Endothelial cell of umbilical vein (primary cell): Measurements from ENCODE around the gene TET2. TPM values are rescaled to one million over a fixed set of nuclear protein-coding genes. Genes with fewer than 3 reads are reported as not detected.

Source experiments
- BruUV-seq: library from RNA; stranded (reverse); fragments of 400-500 nt; replicated peaks from 2 replicates; lab custom pipeline; 2021; lab: Mats Ljungman, UMichigan
- CTCF ChIA-PET: fragments of 300-600, 350-600 bp; sonication (Branson Sonifier 250); formaldehyde crosslinking; loops from one replicate; lab custom pipeline; 2021; ENCODE audit warnings: antibody characterized with exemption, inconsistent platforms; lab: Charles Lee
- POLR2A ChIA-PET: fragments of 300-600, 350-600 bp; sonication (Branson Sonifier 250); formaldehyde crosslinking; loops from one replicate; lab custom pipeline; 2021; ENCODE audit warnings: antibody characterized with exemption, inconsistent platforms; lab: Charles Lee
- DNase-seq: peaks from one replicate; pipeline ENCODE4 v3.0.0-alpha.2; 2011; ENCODE audit warnings: low read depth, low spot score
- FAIRE-seq: peaks from 2 replicates; lab custom pipeline; 2011; peaks lifted over from hg19 to GRCh38; lab: Jason Lieb, UNC
- H2AFZ ChIP-seq: 2 replicates; pipeline ENCODE4 v1.6.0; 2012; ENCODE audit warnings: low read depth, low read length, control low read depth, inconsistent platforms
- H3K27ac ChIP-seq: 2 replicates; pipeline ENCODE4 v1.5.1; 2011; ENCODE audit warnings: low read depth, mild to moderate bottlenecking, control low read depth, low read length, moderate library complexity; ENCODE audit not compliant: insufficient read depth
- H3K27me3 ChIP-seq, 2 experiments: 2 replicates each; pipeline versions ENCODE4 v1.6.0 to v1.6.1; 2011; ENCODE audit warnings: low read length in 2 of 2, mixed read lengths in 1 of 2; ENCODE audit not compliant: control insufficient read depth in 2 of 2, insufficient read depth in 2 of 2
- H3K36me3 ChIP-seq, 2 experiments: 2 replicates in 1 of 2; 3 replicates in 1 of 2; pipeline ENCODE4 v1.5.1; 2011; ENCODE audit warnings: low read length in 2 of 2, mild to moderate bottlenecking in 1 of 2, moderate library complexity in 1 of 2; ENCODE audit not compliant: control insufficient read depth in 2 of 2, insufficient read depth in 2 of 2; ENCODE audit errors: extremely low read depth in 1 of 2
- H3K4me1 ChIP-seq: 3 replicates; pipeline ENCODE4 v1.5.1; 2011; ENCODE audit warnings: mild to moderate bottlenecking, low read length; ENCODE audit not compliant: control insufficient read depth, insufficient read depth; ENCODE audit errors: extremely low read depth
- H3K4me2 ChIP-seq: 2 replicates; pipeline ENCODE4 v1.6.1; 2011; ENCODE audit warnings: low read length, control low read depth, mixed read lengths; ENCODE audit not compliant: insufficient read depth
- H3K4me3 ChIP-seq, 3 experiments: fragments of 200-600 bp in 1 of 3; sonication (generic), shearing (Covaris generic) in 1 of 3; replicated peaks in 1 of 3; 2 replicates each; pipeline ENCODE4 v1.5.1; 2011 to 2016; ENCODE audit warnings: control low read depth in 3 of 3, low read length in 3 of 3, mild to moderate bottlenecking in 2 of 3, inconsistent platforms in 1 of 3, low read depth in 1 of 3, moderate library complexity in 1 of 3; ENCODE audit not compliant: insufficient read depth in 1 of 3
- H3K79me2 ChIP-seq: 2 replicates; pipeline ENCODE4 v1.6.0; 2012; ENCODE audit warnings: low read length, inconsistent platforms; ENCODE audit not compliant: control insufficient read depth, insufficient read depth
- H3K9ac ChIP-seq: replicated peaks from 2 replicates; pipeline ENCODE3; 2011; ENCODE audit warnings: low read length, control low read depth; ENCODE audit not compliant: insufficient read depth; ENCODE audit errors: extremely low read depth
- H3K9me1 ChIP-seq: replicated peaks from 3 replicates; pipeline ENCODE4 v1.6.0; 2011; ENCODE audit warnings: mild to moderate bottlenecking, low read length; ENCODE audit not compliant: control insufficient read depth, insufficient read depth; ENCODE audit errors: extremely low read depth
- H3K9me3 ChIP-seq: replicated peaks from 2 replicates; pipeline ENCODE4 v1.5.1; 2012; ENCODE audit warnings: low read length, inconsistent platforms; ENCODE audit not compliant: control insufficient read depth, insufficient read depth
- H4K20me1 ChIP-seq: replicated peaks from 2 replicates; pipeline ENCODE3; 2011; ENCODE audit warnings: mild to moderate bottlenecking, low read length; ENCODE audit not compliant: control insufficient read depth, insufficient read depth; ENCODE audit errors: extremely low read depth
- FOS ChIP-seq: IDR thresholded peaks from 2 replicates; pipeline ENCODE4 v1.6.1; 2011; ENCODE audit warnings: mild to moderate bottlenecking, low read length, moderate library complexity, borderline replicate concordance; ENCODE audit not compliant: insufficient read depth
- GATA2 ChIP-seq: IDR thresholded peaks from 2 replicates; pipeline ENCODE4 v1.7.0; 2011; ENCODE audit warnings: low read depth, mild to moderate bottlenecking, moderate library complexity, mixed read lengths, low read length; ENCODE audit not compliant: insufficient read length, insufficient read depth
- JUN ChIP-seq: IDR thresholded peaks from 2 replicates; pipeline ENCODE4 v1.6.1; 2011; ENCODE audit warnings: borderline replicate concordance, low read depth; ENCODE audit not compliant: insufficient read length, insufficient read depth
- MYC ChIP-seq: IDR thresholded peaks from one replicate; pipeline ENCODE4 v1.6.1; 2011; ENCODE audit warnings: mild to moderate bottlenecking, low read depth, low read length
- POLR2A ChIP-seq: IDR thresholded peaks from 2 replicates; pipeline ENCODE4 v1.6.1; 2012; ENCODE audit warnings: low read depth, mild to moderate bottlenecking, control low read depth, low read length
- POLR2AphosphoS5 ChIP-seq: IDR thresholded peaks from 2 replicates; pipeline ENCODE4 v1.6.1; 2012; ENCODE audit warnings: low read depth, mild to moderate bottlenecking, control low read depth, low read length, moderate library complexity; ENCODE audit not compliant: insufficient read depth
- dilution Hi-C: fragments of 300-500 bp; cut with MboI; formaldehyde crosslinking; loops from one replicate; pipeline ENCODE4 v1.15.0; 2019; ENCODE audit warnings: low sequenced_read_pairs; ENCODE audit not compliant: extremely low pct_ligation_motif_present
- intact Hi-C: fragments of 100-400 bp; cut with micrococcal nuclease; formaldehyde crosslinking; loops from one replicate; pipeline ENCODE4 v1.10.0; 2022
- polyA plus RNA-seq, 4 experiments: library from polyadenylated mRNA; depleted of rRNA in 3 of 4; stranded (reverse) in 3 of 4; unstranded in 1 of 4; fragments of >200 nt; gene quantifications; 2 replicates each; pipeline versions ENCODE4 v1.2.1 to v1.2.3, GENCODE V29; 2011 to 2012; ENCODE audit warnings: missing spikeins in 1 of 4
- total RNA-seq: library from RNA; stranded (reverse); gene quantifications from 2 replicates; pipeline ENCODE4 v1.2.3, GENCODE V29; 2021
- TF ChIP-seq, protein P1 (sequence below): IDR thresholded peaks from 2 replicates; pipeline ENCODE4 v1.6.1; 2011; ENCODE audit not compliant: insufficient read depth, insufficient read length

TET2 gene
- total and polyA plus RNA-seq, 2 donors (not counting 3 experiments of a cell fraction or from before 2014, with no cell fraction given), result 4.8 to 17.5 TPM

DNA sequence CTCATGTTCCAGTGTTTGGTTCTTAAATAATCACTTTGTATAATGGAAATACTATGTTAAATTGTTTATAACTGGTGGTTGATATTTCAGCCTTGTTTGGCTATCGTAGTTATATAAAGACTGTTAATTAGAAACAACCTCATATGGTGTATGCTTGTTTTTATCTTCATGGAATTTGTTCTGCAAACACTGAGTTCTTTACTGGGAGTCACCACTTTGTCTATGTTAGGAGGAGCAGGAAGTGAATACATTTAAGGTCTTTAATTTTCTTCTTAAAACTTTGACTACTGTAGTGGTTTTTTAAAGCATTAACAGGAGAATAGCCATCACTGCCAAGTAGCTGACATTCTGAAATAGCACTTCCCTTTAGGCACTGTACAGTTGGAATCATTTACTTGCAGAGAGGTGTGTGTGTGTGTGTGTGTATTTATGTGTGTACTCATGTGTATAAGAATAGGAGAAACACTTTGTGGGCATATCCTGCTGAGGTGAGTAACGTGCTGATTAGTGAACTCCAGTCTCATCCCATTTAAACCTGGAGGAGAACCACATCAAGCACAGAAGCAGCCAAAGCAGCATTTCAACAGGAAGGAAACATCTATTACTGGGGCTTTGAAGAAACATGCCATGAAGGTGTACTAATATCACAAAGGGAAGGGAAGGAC, 37.8 kb downstream of the TET2 start:
- CTCF ChIA-PET, result interaction anchor here (0.9 kb wide), 2 partner anchors 10 to 11 kb away, joined by 3 read pairs; no protein-coding TSS in a partner anchor
- Histone ChIP-seq H3K9me1 (no peaks in the 10 kb centered on the region), H2AFZ (no peak overlapping the region), H3K79me2 (peaks cover 1% of the 10 kb centered on the region), H3K9me3 (no peaks in the 10 kb centered on the region), H3K4me2 (no peak overlapping the region), H3K9ac (no peak overlapping the region), H3K4me1 (peaks cover 15% of the 10 kb centered on the region), H3K4me3 (no peak overlapping the region), H3K27me3 (no peaks in the 10 kb centered on the region), H3K27ac (no peak overlapping the region), H4K20me1 (no peaks in the 10 kb centered on the region), H3K36me3 (no peaks in the 10 kb centered on the region)
- POLR2A ChIA-PET, result interaction anchor here (0.5 kb wide), 1 partner anchor 115 kb away, joined by 3 read pairs; no protein-coding TSS in a partner anchor
- TF ChIP-seq, protein P1, sequence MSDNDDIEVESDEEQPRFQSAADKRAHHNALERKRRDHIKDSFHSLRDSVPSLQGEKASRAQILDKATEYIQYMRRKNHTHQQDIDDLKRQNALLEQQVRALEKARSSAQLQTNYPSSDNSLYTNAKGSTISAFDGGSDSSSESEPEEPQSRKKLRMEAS, result no peak
- TF ChIP-seq GATA2 (no peak), POLR2AphosphoS5 (no peak), JUN (no peak), MYC (no peak), POLR2A (no peak), FOS (no peak)
- BruUV-seq, result no TSS peak
- FAIRE-seq (no peak), DNase-seq (no peak)
- dilution Hi-C loops (no loop called here), intact Hi-C loops (no loop called here)
